HG02943 (cell line): ENCODE results near the gene TMC2.

ENCODE experiments used
- ATAC-seq: cut with Tn5 transposase; IDR thresholded peaks from one replicate; pipeline ENCODE4 v1.9.1; 2021; ENCODE audit warnings: mild to moderate bottlenecking, low read depth, moderate library complexity; ENCODE audit not compliant: unreplicated experiment

Gene TMC2

DNA sequence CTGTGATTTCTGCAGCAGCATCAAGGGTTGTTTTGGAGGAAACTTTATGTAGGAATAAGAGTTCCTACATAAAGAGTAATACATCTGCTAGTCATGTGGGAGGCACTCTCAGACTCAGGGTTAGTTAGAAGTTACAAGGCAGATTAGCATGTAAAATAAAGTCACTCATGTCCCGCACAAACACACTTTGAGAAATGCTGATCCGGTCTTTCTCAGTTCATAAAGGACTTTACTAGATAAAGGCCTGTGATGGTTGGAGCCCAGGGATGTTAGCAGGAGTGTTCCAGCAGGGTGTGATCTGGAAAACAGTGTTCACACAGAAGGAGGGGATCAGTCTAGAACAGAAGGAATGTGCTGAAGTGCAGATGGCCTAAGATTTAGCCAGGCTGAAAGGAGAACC is 83.0 kb downstream of the TMC2 start:
- ATAC-seq: no peak

DNA sequence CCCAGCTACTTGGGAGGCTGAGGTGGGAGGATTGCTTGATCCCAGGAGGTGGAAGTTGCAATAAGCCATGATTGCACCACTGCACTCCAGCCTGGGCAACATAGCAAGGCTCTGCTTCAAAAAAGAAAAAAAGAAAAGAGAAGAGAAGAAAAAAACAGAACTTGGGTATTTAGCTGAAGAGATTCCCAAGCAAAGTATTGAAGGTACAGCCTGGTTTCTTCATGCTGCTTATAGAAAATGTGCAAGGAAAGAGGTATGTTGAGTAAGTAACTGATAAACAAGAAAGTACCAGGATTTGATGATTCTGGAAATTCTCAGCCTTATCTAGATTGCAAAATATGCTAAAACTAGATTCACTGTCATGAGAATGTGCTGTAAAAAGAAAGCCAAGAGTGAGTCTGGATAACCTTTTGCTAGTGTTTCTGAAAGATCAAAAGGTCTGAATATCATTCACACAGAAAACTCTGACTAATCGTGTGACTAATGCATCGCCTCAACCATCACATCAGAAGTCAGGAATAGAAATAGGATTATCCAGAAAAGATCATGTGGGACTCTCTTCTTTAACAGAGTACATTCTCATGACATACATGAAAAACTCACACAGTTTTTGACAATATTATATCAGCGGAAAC is 83.7 kb downstream of the TMC2 start:
- ATAC-seq: no peak

DNA sequence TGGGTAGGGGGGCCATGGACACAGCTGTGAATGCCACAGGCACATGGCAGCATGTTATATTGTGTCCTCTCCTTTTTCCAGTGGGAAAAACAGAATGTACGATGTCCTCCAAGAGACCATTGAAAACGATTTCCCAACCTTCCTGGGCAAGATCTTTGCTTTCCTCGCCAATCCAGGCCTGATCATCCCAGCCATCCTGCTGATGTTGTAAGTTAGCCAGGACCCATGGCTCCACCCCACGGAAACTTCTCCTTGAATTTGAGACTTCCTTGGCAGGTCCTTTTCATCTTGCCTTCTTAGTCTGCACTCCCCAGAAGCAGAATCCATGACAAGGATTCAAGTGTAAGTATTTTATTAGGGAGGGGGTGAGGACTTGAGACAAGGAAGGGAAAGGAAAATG is 87.8 kb downstream of the TMC2 start:
- no peak for ATAC-seq

DNA sequence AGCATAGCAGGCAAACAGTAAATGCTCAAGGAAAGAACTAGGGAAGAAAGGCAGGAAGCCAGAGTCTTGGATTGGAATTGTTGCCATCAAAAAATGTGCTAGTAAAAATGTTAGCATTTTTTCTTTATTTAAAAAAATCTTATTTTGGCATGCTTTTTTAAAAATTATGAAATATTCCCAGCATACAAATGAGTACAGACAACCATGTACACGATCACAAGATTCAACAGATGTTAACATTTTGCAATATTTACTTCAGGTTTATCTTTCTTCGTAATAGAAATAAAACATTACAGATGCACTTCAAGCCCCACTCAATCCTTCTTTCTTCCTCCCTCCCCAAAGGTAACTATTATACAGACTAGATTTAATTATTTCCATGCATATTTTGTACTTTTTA is 88.7 kb downstream of the TMC2 start:
- no peak for ATAC-seq

DNA sequence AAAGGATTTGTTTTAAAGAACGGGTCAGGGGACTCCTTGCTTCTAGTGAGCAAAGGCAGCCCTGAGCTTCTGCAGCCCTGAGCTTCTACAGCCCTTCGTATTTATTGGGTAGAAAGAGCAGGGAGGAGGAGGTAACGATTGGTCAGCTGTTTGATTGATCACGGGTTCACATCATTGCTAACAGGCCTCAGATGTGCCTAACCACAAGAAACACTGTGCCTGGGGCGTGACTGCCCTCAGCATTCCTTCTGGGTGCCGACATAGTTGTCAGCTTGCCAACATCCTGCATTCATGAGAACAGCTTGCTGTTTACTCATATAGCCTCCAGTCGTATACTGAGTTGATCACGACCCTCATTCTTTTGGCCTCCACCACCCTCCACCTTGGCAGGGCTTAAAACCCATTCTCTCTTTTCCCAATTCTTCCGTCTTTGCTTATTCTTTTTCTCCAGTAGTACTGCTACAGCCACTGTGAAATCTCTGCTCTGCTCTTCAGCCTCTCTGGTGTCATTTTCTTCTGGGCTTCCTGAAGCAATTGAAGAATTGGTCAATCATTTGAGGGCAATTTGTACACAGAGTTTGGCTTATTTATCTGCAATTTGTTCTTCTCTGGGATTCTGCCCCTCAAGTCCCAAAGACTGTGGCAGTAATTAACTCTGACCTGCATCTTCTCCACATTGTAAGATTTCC is 90.6 kb downstream of the TMC2 start:
- no peak for ATAC-seq

DNA sequence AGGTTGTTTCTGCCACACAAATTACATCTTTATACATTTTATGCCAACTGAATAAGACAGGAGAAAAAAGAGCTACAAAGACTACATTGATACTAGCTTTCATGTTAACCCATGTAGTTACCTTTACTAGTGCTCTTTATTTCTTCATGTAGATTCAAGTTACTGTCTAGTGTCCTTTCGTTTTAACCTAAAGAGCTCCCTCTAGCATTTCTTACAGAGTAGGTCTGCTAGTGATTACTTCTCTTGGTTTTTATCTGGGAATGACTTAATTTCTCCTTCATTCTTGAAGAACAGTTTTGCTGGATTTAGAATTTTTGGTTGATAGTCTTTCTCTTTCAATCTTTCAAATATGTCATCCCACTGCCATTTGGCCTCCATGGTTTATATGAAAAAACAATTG is 94.9 kb downstream of the TMC2 start:
- no peak for ATAC-seq

DNA sequence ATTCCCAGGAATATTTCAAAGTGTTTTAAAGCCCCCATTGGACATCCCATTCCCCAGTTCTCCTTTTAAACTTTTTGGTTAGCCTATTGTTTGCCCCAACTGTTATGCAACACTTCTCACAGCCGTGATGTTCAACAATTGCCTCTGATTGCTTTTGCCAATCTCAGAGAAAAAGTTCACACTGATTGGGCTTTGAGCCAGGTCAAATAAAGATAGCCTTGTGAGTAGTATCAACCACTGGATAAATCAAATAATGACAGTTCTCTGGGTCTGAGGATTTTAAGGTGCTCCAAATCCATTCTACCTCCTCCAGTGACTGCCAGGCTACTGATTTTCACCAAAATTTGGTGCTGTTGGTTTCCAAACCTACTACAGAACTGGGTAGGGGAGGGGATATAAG is 97.0 kb downstream of the TMC2 start:
- no peak for ATAC-seq

DNA sequence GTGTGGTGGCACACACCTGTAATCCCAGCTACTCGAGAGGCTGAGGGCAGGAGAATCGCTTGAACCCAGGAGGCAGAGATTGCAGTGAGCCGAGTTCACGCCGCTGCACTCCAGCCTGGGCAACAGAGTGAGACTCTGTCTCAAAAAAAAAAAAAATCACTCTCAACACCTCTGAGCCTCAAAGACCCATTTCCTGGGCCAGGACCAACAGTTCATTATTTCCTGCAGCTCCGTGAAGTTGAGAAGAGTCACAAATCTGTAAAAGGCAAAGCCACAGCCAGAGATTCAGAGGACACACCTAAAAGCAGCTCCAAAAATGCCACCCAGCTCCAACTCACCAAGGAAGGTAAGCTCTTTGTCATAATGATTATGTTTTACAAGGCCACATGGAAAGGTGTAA is 100.9 kb downstream of the TMC2 start:
- ATAC-seq: no peak

DNA sequence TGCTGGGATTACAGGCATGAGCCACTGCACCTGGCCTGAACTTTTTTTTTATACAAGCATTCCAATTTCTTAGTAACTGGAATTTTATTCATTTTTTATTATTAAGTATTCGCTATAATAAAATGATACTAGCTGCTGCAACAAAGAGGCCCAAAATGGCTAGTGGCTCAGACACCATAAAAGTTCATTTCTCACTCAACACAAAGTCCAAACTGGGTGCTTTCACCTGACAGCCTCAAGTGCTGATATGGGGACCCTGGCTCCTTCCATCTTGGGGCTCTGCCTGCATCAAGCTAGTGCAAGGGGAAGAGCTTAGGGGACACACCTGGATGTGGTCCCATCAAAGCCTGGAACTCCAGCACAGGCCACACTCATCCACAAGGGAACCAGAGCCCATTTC is 103.9 kb downstream of the TMC2 start:
- ATAC-seq: no peak

DNA sequence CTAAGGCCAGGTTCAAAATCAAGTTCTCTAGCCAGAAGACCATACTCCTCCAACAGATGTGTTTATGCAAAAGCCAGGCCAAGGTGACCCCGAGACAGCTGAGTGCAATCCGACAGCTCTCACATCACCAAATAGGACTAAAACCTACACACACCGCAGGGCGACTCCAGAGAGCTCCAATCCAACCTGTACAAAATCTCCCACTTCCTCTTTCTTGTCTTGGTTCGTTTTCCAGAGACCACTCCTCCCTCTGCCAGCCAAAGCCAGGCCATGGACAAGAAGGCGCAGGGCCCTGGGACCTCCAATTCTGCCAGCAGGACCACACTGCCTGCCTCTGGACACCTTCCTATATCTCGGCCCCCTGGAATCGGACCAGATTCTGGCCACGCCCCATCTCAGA is 104.5 kb downstream of the TMC2 start:
- no peak for ATAC-seq

DNA sequence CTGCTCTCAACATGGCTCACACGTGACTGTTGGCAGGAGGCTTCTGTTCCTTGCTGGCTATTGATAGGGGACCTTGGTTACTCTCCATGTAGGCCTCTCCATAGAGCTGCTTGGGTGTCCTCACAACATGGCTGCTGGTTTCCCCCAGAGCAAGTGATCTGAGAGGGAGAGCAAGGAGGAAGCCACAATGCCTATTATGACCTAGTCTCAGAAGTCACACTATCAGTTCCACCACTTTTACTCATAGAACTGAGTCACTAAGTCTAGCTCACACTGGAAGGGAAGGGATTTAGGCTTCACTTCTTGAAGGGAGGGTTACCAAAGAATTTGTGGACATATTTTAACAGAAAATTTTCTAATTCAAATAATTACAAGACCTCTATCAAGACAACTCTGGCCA is 107.3 kb downstream of the TMC2 start:
- no peak for ATAC-seq

DNA sequence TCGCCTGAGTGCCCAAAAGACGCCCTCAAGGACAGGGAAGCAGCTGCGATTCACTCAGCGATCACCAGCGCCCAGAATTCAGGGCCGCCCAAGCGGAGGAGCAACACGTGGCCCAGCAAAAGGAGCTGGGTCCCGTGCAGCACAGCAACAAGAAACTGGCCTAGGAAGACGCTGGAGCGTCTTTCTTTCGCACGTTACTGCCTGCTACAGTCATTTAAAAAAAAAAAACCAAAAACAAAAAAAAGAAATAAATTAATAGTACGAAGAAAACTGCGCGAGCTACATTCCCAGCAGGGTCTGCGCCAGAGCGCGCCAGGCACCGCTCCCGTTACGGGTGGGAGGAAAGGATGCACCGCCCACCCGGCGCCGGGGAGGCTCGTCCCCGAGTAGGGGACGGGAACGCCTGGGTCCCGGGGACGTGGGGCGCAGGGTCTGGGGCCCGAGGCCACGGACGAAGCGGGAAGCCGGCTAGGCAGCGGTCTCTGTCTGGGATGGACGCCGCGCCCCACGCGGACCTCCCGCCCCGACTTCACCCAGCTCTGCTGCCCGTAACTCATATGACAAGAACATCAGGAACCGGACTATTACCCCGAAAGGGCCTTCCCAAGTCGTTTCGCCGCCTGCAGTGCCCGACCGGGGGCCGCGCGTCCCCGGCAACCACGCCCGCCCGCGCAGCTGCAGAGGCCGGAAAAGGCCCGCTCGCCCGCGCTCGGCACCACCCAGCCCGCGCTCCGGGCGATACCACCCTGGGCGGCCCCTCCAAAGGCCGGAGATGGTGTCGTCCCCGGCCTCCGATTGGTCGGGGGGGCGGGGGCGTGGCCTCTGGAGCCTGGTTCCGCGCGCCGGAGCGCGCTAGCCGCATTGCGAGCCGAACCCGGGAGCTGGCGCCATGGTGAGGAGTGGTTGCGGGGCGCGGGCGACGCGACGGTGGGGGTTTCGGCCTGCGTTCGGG is 115.7 kb downstream of the TMC2 start, which contains the start of gene NOP56:
NOP56 (plus strand) TSS at position 861 of the 952 bp plus-strand sequence; CDS start at position 890, 29 bp downstream.
- ATAC-seq: peak; percentile 84

DNA sequence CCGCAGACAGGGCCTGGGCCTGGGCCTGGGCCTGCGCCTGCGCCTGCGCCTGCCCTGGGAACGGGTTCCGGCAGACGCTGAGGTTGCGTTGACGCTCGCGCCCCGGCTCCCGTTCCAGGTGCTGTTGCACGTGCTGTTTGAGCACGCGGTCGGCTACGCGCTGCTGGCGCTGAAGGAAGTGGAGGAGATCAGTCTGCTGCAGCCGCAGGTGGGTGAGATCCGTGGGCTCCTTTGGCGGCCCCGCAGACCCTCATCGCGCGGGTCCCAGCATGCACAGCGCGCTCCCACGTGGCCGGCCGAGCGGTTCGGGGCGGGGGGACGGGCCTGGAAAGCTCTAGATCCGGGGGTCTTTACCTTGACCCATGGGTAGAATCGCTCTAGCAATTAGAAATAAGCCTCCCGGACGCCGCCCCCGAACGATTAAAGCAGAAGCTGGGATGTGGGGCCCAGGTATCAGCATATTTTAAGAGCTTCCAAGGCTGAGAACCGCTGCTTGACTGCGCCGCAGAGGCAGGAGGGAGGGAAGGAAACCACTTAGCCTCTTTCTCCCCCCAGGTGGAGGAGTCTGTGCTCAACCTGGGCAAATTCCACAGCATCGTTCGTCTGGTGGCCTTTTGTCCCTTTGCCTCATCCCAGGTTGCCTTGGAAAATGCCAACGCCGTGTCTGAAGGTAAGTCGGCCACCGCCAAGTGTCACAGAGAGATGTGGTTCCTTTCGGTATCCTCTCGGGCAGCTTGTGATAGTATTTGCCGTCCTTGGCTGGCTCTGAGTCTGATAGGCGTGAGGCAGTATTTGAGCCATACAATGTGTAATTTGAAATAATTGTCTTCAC is 116.6 kb downstream of the TMC2 start:
- peak; percentile 39 for ATAC-seq

DNA sequence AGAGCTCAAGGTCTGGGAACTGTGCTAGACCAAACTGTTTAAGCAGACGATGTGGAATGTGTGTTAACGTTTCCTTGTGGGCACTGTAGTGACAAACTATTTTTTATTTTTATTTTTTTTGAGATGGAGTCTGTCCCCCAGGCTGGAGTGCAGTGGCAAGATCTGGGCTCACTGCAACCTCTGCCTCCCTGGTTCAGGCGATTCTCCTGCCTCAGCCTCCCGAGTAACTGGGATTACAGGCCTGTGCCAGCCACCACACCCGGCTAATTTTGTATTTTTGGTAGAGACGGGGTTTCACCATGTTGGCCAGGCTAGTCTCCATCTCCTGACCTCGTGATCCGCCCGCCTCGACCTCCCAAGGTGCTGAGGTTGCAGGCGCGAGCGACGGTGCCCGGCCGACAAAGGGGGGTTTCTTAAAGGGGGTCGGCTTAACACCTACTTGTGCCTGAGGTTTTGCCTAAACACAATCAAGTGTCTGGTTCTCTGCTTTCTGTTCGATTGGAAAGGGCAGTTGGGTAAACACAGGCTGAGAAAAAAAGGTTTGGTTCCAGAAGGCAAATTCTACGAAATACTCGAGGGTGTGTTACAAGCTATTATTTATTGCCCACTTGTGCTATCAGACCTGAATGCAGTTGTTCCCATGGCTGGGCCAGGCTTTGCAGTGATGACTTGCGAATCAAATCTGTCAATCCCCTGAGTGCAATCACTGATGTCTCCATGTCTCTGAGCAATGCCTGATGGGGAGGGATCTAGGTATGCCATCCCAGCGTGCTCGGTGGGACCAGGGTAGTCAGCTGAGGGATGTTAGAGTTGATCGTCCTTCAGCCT is 117.4 kb downstream of the TMC2 start:
- ATAC-seq: no peak

DNA sequence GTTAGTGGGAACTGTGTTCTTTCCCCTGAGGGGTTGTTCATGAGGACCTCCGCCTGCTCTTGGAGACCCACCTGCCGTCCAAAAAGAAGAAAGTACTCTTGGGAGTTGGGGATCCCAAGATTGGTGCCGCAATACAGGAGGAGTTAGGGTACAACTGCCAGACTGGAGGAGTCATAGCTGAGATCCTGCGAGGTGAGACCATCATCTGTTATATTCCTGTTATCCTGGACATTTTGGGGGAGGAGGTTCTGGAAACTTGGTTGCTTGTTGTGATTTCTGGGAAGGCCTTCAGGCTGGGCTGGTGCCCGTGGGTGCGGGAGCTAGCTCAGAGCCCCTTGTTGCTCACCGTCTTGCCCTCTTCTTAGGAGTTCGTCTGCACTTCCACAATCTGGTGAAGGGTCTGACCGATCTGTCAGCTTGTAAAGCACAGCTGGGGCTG is 118.0 kb downstream of the TMC2 start:
- no peak for ATAC-seq

DNA sequence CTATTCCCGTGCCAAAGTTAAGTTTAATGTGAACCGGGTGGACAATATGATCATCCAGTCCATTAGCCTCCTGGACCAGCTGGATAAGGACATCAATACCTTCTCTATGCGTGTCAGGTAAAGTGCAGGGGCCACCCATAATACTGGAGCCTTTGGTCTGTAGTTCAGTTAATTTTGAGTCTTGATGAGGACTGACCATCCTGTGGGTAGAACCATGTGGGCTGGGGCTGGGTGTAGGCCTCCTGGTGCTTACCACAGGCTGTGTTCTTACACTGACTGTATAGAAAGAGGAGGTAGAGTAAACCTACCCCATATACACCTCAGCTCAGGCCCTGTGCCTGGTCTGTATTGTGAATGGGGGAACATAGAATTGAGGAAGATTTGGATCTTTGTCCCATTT is 118.5 kb downstream of the TMC2 start:
- ATAC-seq: no peak

DNA sequence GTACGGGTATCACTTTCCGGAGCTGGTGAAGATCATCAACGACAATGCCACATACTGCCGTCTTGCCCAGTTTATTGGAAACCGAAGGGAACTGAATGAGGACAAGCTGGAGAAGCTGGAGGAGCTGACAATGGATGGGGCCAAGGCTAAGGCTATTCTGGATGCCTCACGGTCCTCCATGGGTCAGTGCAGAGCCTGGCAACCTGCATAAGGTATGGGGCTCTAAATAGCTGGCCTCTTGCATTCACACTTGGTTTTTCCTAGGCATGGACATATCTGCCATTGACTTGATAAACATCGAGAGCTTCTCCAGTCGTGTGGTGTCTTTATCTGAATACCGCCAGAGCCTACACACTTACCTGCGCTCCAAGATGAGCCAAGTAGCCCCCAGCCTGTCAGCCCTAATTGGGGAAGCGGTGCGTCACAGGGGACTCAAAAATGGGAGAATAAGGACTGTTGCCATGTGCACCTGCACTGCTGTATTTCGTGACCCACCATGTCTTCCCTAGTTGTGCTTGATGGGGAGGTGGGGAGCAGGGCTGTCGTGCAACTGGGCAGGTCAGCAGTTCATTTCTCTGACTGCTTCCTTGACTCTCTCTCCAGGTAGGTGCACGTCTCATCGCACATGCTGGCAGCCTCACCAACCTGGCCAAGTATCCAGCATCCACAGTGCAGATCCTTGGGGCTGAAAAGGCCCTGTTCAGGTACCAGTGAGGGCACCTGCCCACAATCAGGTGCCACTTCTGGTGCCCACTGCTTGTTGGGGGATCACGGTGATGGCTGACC is 119.2 kb downstream of the TMC2 start:
- ATAC-seq: no peak

DNA sequence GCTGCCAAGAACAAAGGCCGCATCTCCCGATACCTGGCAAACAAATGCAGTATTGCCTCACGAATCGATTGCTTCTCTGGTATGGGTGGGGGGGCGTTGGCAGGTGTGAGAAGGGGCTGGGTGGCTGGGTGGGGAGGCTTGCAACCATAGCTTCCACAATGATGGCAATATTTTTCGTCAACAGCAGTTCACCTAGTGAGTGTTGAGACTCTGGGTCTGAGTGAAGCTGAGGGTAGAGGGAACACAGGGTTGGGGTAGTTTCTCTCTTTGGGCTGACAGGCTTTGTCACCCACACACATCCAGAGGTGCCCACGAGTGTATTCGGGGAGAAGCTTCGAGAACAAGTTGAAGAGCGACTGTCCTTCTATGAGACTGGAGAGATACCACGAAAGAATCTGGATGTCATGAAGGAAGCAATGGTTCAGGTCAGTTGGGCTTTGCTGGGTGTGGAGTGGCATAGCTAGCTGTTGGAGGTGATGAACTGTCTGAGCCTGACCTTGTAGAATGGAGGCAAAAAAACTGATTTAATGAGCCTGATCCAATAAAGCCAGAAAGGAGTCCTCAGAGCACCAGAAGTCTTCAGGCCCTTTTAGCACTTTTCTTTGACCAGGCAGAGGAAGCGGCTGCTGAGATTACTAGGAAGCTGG is 120.2 kb downstream of the TMC2 start:
- ATAC-seq: no peak
